ENCODE data around the gene DLK2. TPM values are rescaled to one million over a fixed set of nuclear protein-coding genes. Genes with fewer than 3 reads are reported as not detected.

Gene DLK2
- total RNA-seq, 1 donor from 2014 or later: 0.18 TPM

- Mint-ChIP-seq H3K4me3 (ENCODE audit: unreplicated experiment) (no peak overlapping the region), H3K27me3 (ENCODE audit: unreplicated experiment) (no peaks in the 10 kb centered on the region), H3K36me3 (ENCODE audit: low read depth, unreplicated experiment) (peaks cover 3% of the 10 kb centered on the region), H3K4me1 (ENCODE audit: unreplicated experiment) (peaks cover 3% of the 10 kb centered on the region), H3K9me3 (ENCODE audit: unreplicated experiment) (no peaks in the 10 kb centered on the region), H3K27ac (ENCODE audit: unreplicated experiment) (no peak overlapping the region)
- DNase-seq (ENCODE audit: low spot score): no peak
- TF ChIP-seq, protein P1, sequence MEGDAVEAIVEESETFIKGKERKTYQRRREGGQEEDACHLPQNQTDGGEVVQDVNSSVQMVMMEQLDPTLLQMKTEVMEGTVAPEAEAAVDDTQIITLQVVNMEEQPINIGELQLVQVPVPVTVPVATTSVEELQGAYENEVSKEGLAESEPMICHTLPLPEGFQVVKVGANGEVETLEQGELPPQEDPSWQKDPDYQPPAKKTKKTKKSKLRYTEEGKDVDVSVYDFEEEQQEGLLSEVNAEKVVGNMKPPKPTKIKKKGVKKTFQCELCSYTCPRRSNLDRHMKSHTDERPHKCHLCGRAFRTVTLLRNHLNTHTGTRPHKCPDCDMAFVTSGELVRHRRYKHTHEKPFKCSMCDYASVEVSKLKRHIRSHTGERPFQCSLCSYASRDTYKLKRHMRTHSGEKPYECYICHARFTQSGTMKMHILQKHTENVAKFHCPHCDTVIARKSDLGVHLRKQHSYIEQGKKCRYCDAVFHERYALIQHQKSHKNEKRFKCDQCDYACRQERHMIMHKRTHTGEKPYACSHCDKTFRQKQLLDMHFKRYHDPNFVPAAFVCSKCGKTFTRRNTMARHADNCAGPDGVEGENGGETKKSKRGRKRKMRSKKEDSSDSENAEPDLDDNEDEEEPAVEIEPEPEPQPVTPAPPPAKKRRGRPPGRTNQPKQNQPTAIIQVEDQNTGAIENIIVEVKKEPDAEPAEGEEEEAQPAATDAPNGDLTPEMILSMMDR (IDR thresholded peaks at IDR 0.05; ENCODE audit: unreplicated experiment): no peak
Measured at GRCh38 chr6:43402820-43403219, 52.5 kb downstream of the DLK2 start.

- TF ChIP-seq, protein P1 (IDR thresholded peaks at IDR 0.05; ENCODE audit: unreplicated experiment): no peak
- no peak overlapping the region for H3K4me3 Mint-ChIP-seq (ENCODE audit: unreplicated experiment)
- H3K9me3 Mint-ChIP-seq (ENCODE audit: unreplicated experiment): no peaks in the 10 kb centered on the region
- no peak overlapping the region for H3K27ac Mint-ChIP-seq (ENCODE audit: unreplicated experiment)
- H3K36me3 Mint-ChIP-seq (ENCODE audit: low read depth, unreplicated experiment): no peaks in the 10 kb centered on the region
- no peak for DNase-seq (ENCODE audit: low spot score)
- H3K27me3 Mint-ChIP-seq (ENCODE audit: unreplicated experiment): no peaks in the 10 kb centered on the region
- peaks cover 3% of the 10 kb centered on the region for H3K4me1 Mint-ChIP-seq (ENCODE audit: unreplicated experiment)
Measured at GRCh38 chr6:43401730-43402129, 53.6 kb downstream of the DLK2 start.

Small RNA genes lying within 50 kb of the gene (microRNA-seq; reads per million reads assigned to microRNA genes)
- 2.2 reads per million, percentile 31 among the genes with 10 or more reads in this experiment for gene MIR6780B (ENCODE audit: unreplicated experiment)

Other genes starting within 250 kb of the DLK2 start
- 4.5 TPM for gene DNPH1, start 226.1 kb downstream of the DLK2 start, total RNA-seq (ENCODE audit: unreplicated experiment)
- gene TTBK1, start 212.1 kb downstream of the DLK2 start, total RNA-seq (ENCODE audit: unreplicated experiment): 1.0 TPM
- not detected for gene SLC22A7, start 157.3 kb downstream of the DLK2 start, total RNA-seq (ENCODE audit: unreplicated experiment)
- gene CRIP3, start 146.7 kb downstream of the DLK2 start, total RNA-seq (ENCODE audit: unreplicated experiment): 1.1 TPM
- 26.7 TPM for gene ZNF318, start 85.9 kb downstream of the DLK2 start, total RNA-seq (ENCODE audit: unreplicated experiment)
- 45.6 TPM for gene ABCC10, start 28.0 kb downstream of the DLK2 start, total RNA-seq (ENCODE audit: unreplicated experiment)
- gene TJAP1, start 22.0 kb upstream of the DLK2 start, total RNA-seq (ENCODE audit: unreplicated experiment): 41.8 TPM
- 0.28 TPM for gene LRRC73, start 54.8 kb upstream of the DLK2 start, total RNA-seq (ENCODE audit: unreplicated experiment)
- 138 TPM for gene YIPF3, start 61.4 kb upstream of the DLK2 start, total RNA-seq (ENCODE audit: unreplicated experiment)
- gene POLR1C, start 61.5 kb upstream of the DLK2 start, total RNA-seq (ENCODE audit: unreplicated experiment): 30.7 TPM
- gene XPO5, start 120.5 kb upstream of the DLK2 start, total RNA-seq (ENCODE audit: unreplicated experiment): 37.6 TPM
- 12.5 TPM for gene POLH, start 120.6 kb upstream of the DLK2 start, total RNA-seq (ENCODE audit: unreplicated experiment)
- gene GTPBP2, start 173.7 kb upstream of the DLK2 start, total RNA-seq (ENCODE audit: unreplicated experiment): 76.6 TPM
- 26.8 TPM for gene MAD2L1BP, start 180.3 kb upstream of the DLK2 start, total RNA-seq (ENCODE audit: unreplicated experiment)
- gene RSPH9, start 189.5 kb upstream of the DLK2 start, total RNA-seq (ENCODE audit: unreplicated experiment): not detected
- gene MRPS18A, start 232.2 kb upstream of the DLK2 start, total RNA-seq (ENCODE audit: unreplicated experiment): 45.5 TPM

Measured in endothelial cell (in vitro differentiated cells).